HepG2 (cell line): ENCODE measurements around the gene MFRP. TPM values are rescaled to one million over a fixed set of nuclear protein-coding genes. Genes with fewer than 3 reads are reported as not detected.

ENCODE experiments used
- ATRX ChIP-seq: sonication (generic); formaldehyde crosslinking; IDR thresholded peaks from 2 replicates; pipeline ENCODE4 v1.4.0; 2020; ENCODE audit warnings: missing genetic modification reagents, borderline replicate concordance
- FOXM1 ChIP-seq: sonication (generic); formaldehyde crosslinking; IDR thresholded peaks from 2 replicates; pipeline ENCODE4 v1.5.0; 2020; ENCODE audit warnings: missing genetic modification reagents
- MEIS2 ChIP-seq: sonication (generic); formaldehyde crosslinking; IDR thresholded peaks from 2 replicates; pipeline ENCODE4 v1.9.0; 2021; ENCODE audit warnings: mild to moderate bottlenecking, missing genetic modification reagents
- MTF1 ChIP-seq: sonication (generic); formaldehyde crosslinking; IDR thresholded peaks from 2 replicates; pipeline ENCODE4 v1.5.0; 2020; ENCODE audit warnings: missing genetic modification reagents
- MZF1 ChIP-seq: sonication (generic); formaldehyde crosslinking; IDR thresholded peaks from 2 replicates; pipeline ENCODE4 v1.8.1; 2023; ENCODE audit warnings: mild to moderate bottlenecking, missing genetic modification reagents, borderline replicate concordance
- RFX5 ChIP-seq: IDR thresholded peaks from 2 replicates; pipeline ENCODE4 v1.6.1; 2011; ENCODE audit warnings: low read depth, low read length, improper control_type of control experiment
- TAF15 ChIP-seq: fragments of 200-400 bp; formaldehyde crosslinking; IDR thresholded peaks from one replicate; pipeline ENCODE4 v1.6.1; 2018; ENCODE audit warnings: mild to moderate bottlenecking, low read depth, low read length; ENCODE audit not compliant: poor library complexity, severe bottlenecking
- TBX2 ChIP-seq: sonication (generic); formaldehyde crosslinking; IDR thresholded peaks from 2 replicates; pipeline ENCODE4 v1.5.0; 2020; ENCODE audit warnings: missing genetic modification reagents, mild to moderate bottlenecking, borderline replicate concordance
- ZFX ChIP-seq: sonication (generic); formaldehyde crosslinking; IDR thresholded peaks from 2 replicates; pipeline ENCODE4 v1.4.0; 2020; ENCODE audit warnings: mild to moderate bottlenecking, low read depth, missing genetic modification reagents, moderate library complexity
- ZHX2 ChIP-seq, 2 experiments: sonication (generic) in 1 of 2; formaldehyde crosslinking in 1 of 2; IDR thresholded peaks; 2 replicates each; pipeline versions ENCODE4 v1.6.1 to v1.9.0; 2014 to 2022; ENCODE audit warnings: antibody characterized with exemption in 1 of 2, borderline replicate concordance in 1 of 2, inconsistent platforms in 1 of 2, low read depth in 1 of 2, missing genetic modification reagents in 1 of 2
- ZNF224 ChIP-seq: sonication (generic); formaldehyde crosslinking; IDR thresholded peaks from 2 replicates; pipeline ENCODE4 v1.5.0; 2020; ENCODE audit warnings: mild to moderate bottlenecking, missing genetic modification reagents
- ZNF343 ChIP-seq: sonication (generic); formaldehyde crosslinking; IDR thresholded peaks from 2 replicates; pipeline ENCODE4 v1.4.0; 2020; ENCODE audit warnings: mild to moderate bottlenecking, missing genetic modification reagents
- ZNF510 ChIP-seq: sonication (generic); formaldehyde crosslinking; IDR thresholded peaks from 2 replicates; pipeline ENCODE4 v1.4.0; 2020; ENCODE audit warnings: low read depth, mild to moderate bottlenecking, missing genetic modification reagents
- ZNF704 ChIP-seq: sonication (generic); formaldehyde crosslinking; IDR thresholded peaks from 2 replicates; pipeline ENCODE4 v1.8.1; 2023; ENCODE audit warnings: mild to moderate bottlenecking, inconsistent platforms, moderate library complexity, missing genetic modification reagents, borderline replicate concordance
- ZNF724P ChIP-seq: sonication (generic); formaldehyde crosslinking; IDR thresholded peaks from 2 replicates; pipeline ENCODE4 v1.8.0; 2022; ENCODE audit warnings: missing genetic modification reagents, borderline replicate concordance
- polyA plus RNA-seq, 8 experiments: library from polyadenylated mRNA; depleted of rRNA in 3 of 8; stranded (reverse) in 7 of 8; unstranded in 1 of 8; fragments of >200 nt; fragmentation: Illumina TruSeq in 4 of 8; extraction: Trizol in 4 of 8; gene quantifications; 2 replicates each; pipeline versions ENCODE4 v1.2.1 to v1.2.3, GENCODE V29; 2011 to 2016; ENCODE audit warnings: low read depth in 4 of 8, missing spikeins in 1 of 8, mixed read lengths in 1 of 8; ENCODE audit not compliant: insufficient read depth in 1 of 8
- total RNA-seq, 5 experiments: library from RNA; depleted of rRNA; stranded (reverse); fragments of >200 nt; fragmentation: Illumina TruSeq; extraction: Trizol; gene quantifications; 2 replicates each; pipeline ENCODE4 v1.2.3, GENCODE V29; 2016; ENCODE audit warnings: low read depth in 1 of 5
- TF ChIP-seq, protein P1 (sequence below): sonication (generic); formaldehyde crosslinking; conservative IDR thresholded peaks from 2 replicates; pipeline ENCODE4 v1.4.0; 2020; ENCODE audit warnings: missing genetic modification reagents

MFRP gene
- total and polyA plus RNA-seq, 2 of the 13 experiments (the other 11 are each of a cell fraction or from before 2014, with no cell fraction given) = not detected

DNA sequence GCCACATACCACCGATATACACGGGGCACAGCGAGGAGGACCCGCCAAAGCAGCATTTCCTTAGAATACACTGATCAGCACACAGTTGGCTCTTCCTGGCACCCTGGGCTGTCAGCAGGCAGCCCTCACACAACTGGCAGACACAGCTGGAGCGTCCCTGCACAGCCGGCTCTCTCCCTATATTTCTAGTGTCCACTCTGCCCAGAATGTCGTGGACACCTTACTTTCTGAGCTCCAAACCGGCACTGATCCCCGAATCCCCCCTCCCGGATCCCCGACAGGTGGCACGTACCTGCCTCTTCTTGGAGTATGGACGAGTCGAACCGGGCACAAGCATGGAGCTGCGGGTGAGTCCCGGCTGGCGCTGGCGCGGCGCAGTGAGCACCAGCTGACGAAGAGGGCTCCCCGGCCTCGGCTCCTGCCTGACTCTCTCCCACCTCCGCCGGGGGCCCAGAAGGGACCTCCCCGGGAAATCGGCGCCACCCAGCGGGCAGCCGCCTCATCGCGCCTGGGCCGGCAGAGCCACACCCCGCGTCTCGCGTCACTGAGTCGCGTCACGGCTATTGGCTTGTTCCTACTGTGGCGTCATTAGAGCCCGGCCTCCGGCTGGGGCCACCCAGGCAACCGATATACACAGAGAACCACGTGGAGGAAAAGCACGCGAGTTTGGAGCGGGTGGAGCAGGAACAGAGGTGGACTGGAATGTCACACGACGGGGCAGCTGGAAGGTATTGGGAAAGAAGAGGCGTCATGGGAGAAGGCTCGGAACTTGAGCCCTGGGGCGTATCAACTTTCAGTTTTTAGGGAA is 34.9 kb upstream of the MFRP start, which contains the start of gene USP2 (continued):
- TF ChIP-seq ZHX2 (IDR thresholded peaks at IDR 0.05; ENCODE audit: low read depth) = no peak; the same call in 1 of the 2 replicates
- no peak for TF ChIP-seq ZHX2 (CRISPR knock-in tag; IDR thresholded peaks at IDR 0.05; ENCODE audit: borderline replicate concordance)
- TF ChIP-seq FOXM1 (CRISPR knock-in tag) = no peak
- TF ChIP-seq ZNF224 = no peak
- no peak for TF ChIP-seq MTF1 (CRISPR knock-in tag)
- TF ChIP-seq RFX5 = peak; percentile 70; the same call in 1 of the 2 replicates
- 0 out of 2 replicates have a peak, but pooled peaks have one; percentile 42 for TF ChIP-seq MZF1
- TF ChIP-seq TAF15 = no peak
- TF ChIP-seq, protein P1, sequence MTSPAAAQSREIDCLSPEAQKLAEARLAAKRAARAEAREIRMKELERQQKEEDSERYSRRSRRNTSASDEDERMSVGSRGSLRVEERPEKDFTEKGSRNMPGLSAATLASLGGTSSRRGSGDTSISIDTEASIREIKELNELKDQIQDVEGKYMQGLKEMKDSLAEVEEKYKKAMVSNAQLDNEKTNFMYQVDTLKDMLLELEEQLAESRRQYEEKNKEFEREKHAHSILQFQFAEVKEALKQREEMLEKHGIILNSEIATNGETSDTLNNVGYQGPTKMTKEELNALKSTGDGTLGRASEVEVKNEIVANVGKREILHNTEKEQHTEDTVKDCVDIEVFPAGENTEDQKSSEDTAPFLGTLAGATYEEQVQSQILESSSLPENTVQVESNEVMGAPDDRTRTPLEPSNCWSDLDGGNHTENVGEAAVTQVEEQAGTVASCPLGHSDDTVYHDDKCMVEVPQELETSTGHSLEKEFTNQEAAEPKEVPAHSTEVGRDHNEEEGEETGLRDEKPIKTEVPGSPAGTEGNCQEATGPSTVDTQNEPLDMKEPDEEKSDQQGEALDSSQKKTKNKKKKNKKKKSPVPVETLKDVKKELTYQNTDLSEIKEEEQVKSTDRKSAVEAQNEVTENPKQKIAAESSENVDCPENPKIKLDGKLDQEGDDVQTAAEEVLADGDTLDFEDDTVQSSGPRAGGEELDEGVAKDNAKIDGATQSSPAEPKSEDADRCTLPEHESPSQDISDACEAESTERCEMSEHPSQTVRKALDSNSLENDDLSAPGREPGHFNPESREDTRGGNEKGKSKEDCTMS (CRISPR knock-in tag) = no peak
- TF ChIP-seq MEIS2 (CRISPR knock-in tag) = no peak
- no peak for TF ChIP-seq ZNF510 (CRISPR knock-in tag)
- peak; percentile 44; the same call in 1 of the 2 replicates for TF ChIP-seq ZFX (CRISPR knock-in tag)
- no peak for TF ChIP-seq ATRX
- peak; percentile 84; the same call in 1 of the 2 replicates for TF ChIP-seq TBX2 (CRISPR knock-in tag)
- no peak for TF ChIP-seq ZNF704
- no peak for TF ChIP-seq ZNF724P
- no peak for TF ChIP-seq ZNF343 (CRISPR knock-in tag)
